ENCODE results near the gene NSDHL.
"Not testable (repeated sequence)": the region's sequence is repeated elsewhere in the genome, so short reads cannot be mapped to it uniquely, and the experiment has no call there.

Gene NSDHL

DNA sequence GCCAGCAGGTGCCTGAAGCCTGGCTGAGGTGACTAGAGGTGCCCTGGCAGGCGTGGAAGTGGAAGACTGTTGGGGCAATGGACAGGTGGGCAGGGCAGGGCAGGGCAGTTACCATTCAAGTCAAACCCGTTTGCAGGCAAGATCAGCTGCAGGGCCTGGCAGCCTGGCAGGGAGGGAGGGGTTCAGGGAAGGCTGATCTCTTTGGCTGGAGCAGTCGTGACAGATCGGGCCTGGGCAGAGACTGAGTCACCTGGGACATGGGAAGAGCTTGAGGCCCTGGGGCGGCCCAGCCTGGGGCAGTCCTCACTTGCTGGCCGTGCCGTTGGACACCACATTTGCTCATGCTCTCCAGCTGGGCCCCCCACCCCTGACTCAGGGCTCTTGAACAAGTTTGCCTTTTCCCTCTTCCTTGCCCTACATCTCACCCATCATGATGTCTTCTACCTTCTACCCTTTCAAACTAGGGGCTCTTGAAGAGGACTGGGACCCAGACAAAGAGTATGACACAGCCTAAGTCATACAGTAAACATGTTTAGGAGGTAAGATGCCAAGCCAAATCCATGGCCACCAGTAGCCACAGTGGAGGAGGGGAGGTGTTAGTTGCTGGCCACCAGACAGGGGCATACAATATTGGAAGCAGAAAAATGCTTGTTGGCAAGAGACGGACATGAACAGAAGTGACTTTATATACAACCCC, 65.0 kb downstream of the NSDHL start:
- no peak for DNase-seq (ENCODE audit: low read depth)

GRCh38 chrX:152896450-152896849, 65.6 kb downstream of the NSDHL start:
- no peak for DNase-seq (ENCODE audit: low read depth)

- DNase-seq (ENCODE audit: low read depth), result no peak
These were observed 66.6 kb downstream of the NSDHL start, which contains the start of gene ZNF185 for GRCh38 chrX:152897222-152898131. TSS of gene ZNF185 (plus strand) at chrX:152898067. CDS start at chrX:152914490, 16,423 bp downstream.

GRCh38 chrX:152898442-152898841, 67.6 kb downstream of the NSDHL start:
- no peak for DNase-seq (ENCODE audit: low read depth)

- DNase-seq (ENCODE audit: low read depth), result no peak
These were observed 68.4 kb downstream of the NSDHL start for GRCh38 chrX:152899111-152899873.

GRCh38 chrX:152899874-152900719, 69.2 kb downstream of the NSDHL start:
- DNase-seq (ENCODE audit: low read depth), result no peak

- DNase-seq (ENCODE audit: low read depth), result no peak
These were observed 70.1 kb downstream of the NSDHL start for GRCh38 chrX:152900937-152901445.

- DNase-seq (ENCODE audit: low read depth), result no peak
These were observed 71.1 kb downstream of the NSDHL start for GRCh38 chrX:152901816-152902501.

DNA sequence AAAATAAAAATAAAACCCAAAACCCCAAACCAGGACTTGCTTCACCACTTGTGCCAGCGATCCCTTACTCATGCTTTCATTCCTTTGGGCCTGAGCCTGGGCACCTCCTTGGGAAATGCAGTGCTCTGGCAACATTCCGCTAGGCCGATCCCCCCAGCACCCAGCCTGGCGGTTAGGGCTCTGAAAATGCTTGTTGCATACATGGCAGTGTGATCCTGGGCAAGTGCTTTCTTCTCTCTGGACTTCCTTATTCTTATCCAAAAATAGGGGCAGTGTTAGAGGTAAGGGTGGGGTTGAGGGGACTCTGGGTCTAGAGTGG, 71.6 kb downstream of the NSDHL start:
- DNase-seq (ENCODE audit: low read depth), result no peak

DNA sequence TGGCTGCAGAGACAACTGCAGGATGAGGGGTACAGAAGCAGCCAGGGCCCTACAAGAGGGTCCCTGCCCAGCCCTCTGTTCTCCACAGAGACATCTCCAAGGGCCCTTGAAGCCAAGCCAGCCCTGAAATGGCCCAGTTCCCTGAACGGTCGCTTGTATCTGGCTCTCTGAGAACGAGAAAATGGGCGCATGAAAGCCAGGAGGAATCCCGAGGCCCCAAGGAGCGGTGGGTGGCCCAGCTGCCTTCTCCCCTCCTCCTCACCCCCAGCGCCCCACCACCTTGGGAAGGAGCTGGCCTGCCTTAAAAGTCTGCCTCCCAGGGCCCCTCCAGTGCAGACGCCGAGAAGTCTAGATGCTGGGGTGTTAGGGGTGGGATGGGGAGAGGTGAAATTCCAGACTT, 72.7 kb downstream of the NSDHL start:
- DNase-seq (ENCODE audit: low read depth), result no peak

DNA sequence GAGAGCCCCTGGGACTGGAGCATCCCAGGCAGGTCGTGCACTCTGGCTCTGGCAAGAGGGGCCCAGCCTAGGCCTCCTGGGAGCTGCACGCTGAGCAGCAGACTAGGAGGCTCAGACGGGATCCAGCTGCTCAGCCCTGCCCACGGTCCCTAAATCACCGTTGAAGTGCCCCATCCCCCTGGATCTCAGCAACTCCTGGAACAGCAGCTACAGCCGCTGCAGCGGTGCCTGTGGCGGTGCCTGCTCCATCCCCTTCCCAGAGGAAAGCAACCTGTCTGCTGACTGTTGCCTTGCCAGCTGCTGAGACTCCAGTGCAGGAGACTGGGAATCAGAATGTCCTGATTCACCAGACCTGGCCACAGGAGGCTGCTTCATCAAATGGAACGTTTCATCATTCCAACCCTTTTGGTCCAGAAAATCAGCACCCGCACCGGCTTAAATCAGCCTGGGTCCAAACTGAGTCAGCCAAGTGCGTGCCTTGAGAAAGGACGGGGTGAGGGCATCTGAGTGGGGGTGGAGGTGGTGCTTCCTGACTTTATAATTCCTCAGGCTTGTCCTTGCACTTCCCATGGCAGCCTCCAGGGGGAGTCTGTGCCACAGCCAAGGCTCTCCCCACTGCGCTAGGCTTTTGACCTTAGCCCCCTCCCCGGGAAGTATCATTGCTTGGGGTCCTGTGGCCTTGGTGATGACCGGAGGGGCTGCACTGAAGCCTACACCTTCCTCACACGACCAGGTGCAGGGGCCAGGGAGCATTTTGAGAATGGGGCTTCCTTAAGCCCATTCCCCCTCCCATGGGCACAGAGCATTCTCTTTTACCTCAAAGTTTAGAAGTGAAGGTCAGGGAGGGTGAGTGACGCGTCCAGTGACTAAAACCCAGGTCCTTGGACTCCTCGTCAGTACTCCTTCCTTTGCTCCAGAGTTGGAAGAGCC, 73.6 kb downstream of the NSDHL start:
- DNase-seq (ENCODE audit: low read depth), result no peak

GRCh38 chrX:152905081-152905420, 74.2 kb downstream of the NSDHL start:
- no peak for DNase-seq (ENCODE audit: low read depth)

- no peak for DNase-seq (ENCODE audit: low read depth)
These were observed 76.3 kb downstream of the NSDHL start for GRCh38 chrX:152907084-152907651.

- DNase-seq (ENCODE audit: low read depth), result no peak
These were observed 77.6 kb downstream of the NSDHL start for GRCh38 chrX:152908486-152908885.

DNA sequence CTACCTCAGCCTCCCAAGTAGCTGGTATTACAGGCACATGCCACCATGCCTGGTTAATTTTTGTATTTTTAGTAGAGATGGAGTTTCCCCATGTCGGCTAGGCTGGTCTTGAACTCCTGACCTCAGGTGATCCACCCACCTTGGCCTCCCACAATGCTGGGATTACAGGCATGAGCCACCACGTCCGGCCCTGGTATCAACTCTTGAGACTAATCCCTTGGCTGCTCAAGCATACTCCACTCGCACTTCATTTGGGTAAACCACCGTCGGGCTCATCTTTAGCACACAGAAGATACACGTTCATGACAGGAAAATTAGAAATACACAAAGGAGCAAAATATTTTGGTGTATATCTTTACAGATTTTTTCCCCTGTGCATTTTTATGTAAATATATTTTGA, 79.2 kb downstream of the NSDHL start:
- DNase-seq (ENCODE audit: low read depth), result not testable (repeated sequence)

DNA sequence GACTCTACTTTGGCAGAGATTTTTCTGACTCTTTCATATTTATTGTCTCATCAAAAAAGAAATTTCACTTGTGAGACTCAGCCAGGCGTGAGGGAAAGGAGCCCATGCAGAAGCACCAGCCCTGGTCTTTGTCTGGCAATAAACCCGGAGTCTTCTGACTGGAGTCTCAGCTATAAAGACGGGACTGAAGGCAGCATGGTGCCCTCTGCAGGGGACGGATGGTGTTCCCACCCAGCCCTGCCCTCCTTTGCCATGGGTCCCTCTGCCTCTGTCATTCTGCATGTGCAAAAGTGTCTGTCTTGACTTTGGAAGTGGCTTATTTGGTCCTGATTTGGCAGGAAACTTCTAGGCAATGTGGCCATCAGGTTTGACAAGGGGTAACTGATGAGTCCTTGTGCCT, 81.2 kb downstream of the NSDHL start:
- DNase-seq (ENCODE audit: low read depth), result no peak

GRCh38 chrX:152912641-152913040, 81.8 kb downstream of the NSDHL start:
- DNase-seq (ENCODE audit: low read depth), result no peak

GRCh38 chrX:152913346-152913745, 82.5 kb downstream of the NSDHL start:
- DNase-seq (ENCODE audit: low read depth), result no peak

DNA sequence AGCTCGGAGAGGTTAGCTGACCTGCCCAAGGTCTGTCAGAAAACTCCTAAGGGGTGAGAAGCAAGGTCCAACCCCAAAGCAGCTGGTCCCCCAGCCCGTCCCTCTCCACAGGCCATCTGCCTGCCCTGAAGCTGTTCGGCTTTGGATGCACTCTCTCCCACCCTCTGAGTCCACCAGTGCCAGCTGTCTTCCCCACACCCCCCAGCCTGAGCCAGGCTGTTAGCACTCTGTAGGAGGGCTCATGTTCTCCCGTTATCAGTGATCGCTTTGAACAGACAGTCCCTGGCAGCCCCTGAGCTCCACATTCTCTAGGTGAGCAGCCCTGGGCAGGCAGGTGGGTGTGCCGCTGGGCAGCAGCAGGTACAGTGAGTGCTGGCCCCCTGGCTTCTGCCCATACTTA, 83.0 kb downstream of the NSDHL start:
- DNase-seq (ENCODE audit: low read depth), result no peak
